ENCODE results near the gene MAX.

DNA sequence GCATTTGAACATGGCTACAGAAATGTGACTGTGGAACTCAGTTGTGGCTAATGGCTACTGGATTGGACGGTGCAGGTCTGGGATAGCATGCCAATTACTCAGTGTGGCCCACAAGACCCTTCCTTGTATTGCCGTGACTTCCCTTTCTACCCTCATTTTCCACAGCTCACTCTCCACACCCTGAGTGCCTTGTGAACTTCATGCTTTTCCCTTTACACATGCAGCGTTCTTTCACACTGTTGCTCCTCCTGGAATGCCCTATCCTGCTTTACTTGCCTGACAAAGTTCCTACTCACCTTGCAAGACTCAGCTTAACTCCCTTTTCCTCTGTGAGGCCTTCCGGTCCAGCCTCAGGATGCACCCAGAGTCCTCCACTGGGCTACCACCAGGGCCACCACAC, 46.8 kb upstream of the MAX start:
- TF ChIP-seq, protein P1, sequence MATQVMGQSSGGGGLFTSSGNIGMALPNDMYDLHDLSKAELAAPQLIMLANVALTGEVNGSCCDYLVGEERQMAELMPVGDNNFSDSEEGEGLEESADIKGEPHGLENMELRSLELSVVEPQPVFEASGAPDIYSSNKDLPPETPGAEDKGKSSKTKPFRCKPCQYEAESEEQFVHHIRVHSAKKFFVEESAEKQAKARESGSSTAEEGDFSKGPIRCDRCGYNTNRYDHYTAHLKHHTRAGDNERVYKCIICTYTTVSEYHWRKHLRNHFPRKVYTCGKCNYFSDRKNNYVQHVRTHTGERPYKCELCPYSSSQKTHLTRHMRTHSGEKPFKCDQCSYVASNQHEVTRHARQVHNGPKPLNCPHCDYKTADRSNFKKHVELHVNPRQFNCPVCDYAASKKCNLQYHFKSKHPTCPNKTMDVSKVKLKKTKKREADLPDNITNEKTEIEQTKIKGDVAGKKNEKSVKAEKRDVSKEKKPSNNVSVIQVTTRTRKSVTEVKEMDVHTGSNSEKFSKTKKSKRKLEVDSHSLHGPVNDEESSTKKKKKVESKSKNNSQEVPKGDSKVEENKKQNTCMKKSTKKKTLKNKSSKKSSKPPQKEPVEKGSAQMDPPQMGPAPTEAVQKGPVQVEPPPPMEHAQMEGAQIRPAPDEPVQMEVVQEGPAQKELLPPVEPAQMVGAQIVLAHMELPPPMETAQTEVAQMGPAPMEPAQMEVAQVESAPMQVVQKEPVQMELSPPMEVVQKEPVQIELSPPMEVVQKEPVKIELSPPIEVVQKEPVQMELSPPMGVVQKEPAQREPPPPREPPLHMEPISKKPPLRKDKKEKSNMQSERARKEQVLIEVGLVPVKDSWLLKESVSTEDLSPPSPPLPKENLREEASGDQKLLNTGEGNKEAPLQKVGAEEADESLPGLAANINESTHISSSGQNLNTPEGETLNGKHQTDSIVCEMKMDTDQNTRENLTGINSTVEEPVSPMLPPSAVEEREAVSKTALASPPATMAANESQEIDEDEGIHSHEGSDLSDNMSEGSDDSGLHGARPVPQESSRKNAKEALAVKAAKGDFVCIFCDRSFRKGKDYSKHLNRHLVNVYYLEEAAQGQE (IDR thresholded peaks at IDR 0.05; ENCODE audit: unreplicated experiment), result no peak
- TF ChIP-seq EZH2 (IDR thresholded peaks at IDR 0.05; ENCODE audit: low read depth, unreplicated experiment), result no peak
- TF ChIP-seq, protein P2, sequence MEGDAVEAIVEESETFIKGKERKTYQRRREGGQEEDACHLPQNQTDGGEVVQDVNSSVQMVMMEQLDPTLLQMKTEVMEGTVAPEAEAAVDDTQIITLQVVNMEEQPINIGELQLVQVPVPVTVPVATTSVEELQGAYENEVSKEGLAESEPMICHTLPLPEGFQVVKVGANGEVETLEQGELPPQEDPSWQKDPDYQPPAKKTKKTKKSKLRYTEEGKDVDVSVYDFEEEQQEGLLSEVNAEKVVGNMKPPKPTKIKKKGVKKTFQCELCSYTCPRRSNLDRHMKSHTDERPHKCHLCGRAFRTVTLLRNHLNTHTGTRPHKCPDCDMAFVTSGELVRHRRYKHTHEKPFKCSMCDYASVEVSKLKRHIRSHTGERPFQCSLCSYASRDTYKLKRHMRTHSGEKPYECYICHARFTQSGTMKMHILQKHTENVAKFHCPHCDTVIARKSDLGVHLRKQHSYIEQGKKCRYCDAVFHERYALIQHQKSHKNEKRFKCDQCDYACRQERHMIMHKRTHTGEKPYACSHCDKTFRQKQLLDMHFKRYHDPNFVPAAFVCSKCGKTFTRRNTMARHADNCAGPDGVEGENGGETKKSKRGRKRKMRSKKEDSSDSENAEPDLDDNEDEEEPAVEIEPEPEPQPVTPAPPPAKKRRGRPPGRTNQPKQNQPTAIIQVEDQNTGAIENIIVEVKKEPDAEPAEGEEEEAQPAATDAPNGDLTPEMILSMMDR (conservative IDR thresholded peaks at IDR 0.05; ENCODE audit: low read depth in 2 of 2), result no peak
- TF ChIP-seq CREB1 (CRISPR knock-in tag; IDR thresholded peaks at IDR 0.05; ENCODE audit: low read depth), result no peak
- no peak for TF ChIP-seq EZH2phosphoT487 (IDR thresholded peaks at IDR 0.05; ENCODE audit: unreplicated experiment)
- TF ChIP-seq, protein P3, sequence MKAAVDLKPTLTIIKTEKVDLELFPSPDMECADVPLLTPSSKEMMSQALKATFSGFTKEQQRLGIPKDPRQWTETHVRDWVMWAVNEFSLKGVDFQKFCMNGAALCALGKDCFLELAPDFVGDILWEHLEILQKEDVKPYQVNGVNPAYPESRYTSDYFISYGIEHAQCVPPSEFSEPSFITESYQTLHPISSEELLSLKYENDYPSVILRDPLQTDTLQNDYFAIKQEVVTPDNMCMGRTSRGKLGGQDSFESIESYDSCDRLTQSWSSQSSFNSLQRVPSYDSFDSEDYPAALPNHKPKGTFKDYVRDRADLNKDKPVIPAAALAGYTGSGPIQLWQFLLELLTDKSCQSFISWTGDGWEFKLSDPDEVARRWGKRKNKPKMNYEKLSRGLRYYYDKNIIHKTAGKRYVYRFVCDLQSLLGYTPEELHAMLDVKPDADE (IDR thresholded peaks at IDR 0.05), result no peak
- TF ChIP-seq ZNF114 (CRISPR knock-in tag; IDR thresholded peaks at IDR 0.05), result no peak
- no peak for TF ChIP-seq STAT1 (IDR thresholded peaks at IDR 0.05; ENCODE audit: unreplicated experiment)

All from GM23338 (cell line).